Stomach smooth muscle (tissue), 2 donors: ENCODE data around the gene SORCS1.

ENCODE experiments used
- H3K27ac ChIP-seq: one replicate; pipeline ENCODE4 v1.7.0; 2013; ENCODE audit warnings: mild to moderate bottlenecking, low read length, inconsistent platforms
- H3K27me3 ChIP-seq, 2 donors: one replicate each; pipeline ENCODE4 v1.7.0; 2013; ENCODE audit warnings: low read length in 2 of 2; ENCODE audit not compliant: insufficient read depth in 2 of 2, control insufficient read depth in 1 of 2
- H3K36me3 ChIP-seq, 2 donors: one replicate each; pipeline ENCODE4 v1.7.0; 2013; ENCODE audit warnings: low read length in 2 of 2; ENCODE audit not compliant: control insufficient read depth in 2 of 2, insufficient read depth in 2 of 2
- H3K4me1 ChIP-seq: one replicate; pipeline ENCODE4 v1.7.0; 2013; ENCODE audit warnings: low read length; ENCODE audit not compliant: control insufficient read depth, insufficient read depth
- H3K4me3 ChIP-seq, 2 donors: one replicate each; pipeline ENCODE4 v1.7.0; 2013; ENCODE audit warnings: low read length in 2 of 2
- H3K9ac ChIP-seq, 2 donors: one replicate each; pipeline ENCODE4 v1.7.0; 2013; ENCODE audit warnings: low read length in 2 of 2, mild to moderate bottlenecking in 1 of 2
- H3K9me3 ChIP-seq, 2 donors: one replicate each; pipeline ENCODE4 v1.7.0; 2013; ENCODE audit warnings: low read length in 2 of 2; ENCODE audit not compliant: control insufficient read depth in 2 of 2
- donor health status: healthy.
- donor health status: Pancreatic carcinoma.

Gene SORCS1

DNA sequence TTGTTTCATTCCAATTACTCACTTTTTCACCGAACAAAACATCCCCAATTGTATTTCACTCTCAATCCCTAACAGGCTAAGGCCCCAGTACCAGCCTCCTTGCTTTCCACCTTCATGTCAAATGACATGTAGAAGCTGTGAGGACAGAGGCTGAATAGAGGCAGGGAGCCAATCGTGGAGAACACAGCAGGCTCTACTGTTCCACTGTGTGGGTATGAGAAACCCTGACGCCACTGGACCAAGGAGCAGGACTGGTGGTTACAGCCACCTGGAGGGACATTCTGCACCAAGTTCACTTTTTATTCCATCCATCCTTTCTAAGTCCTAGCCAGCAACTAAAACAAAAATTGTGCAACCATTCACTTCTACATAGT is 502.8 kb downstream of the SORCS1 start:
- no peak overlapping the region for H3K9ac ChIP-seq
- H3K36me3 ChIP-seq, result no peaks in the 10 kb centered on the region
- H3K4me3 ChIP-seq, result no peak overlapping the region
- no peaks in the 10 kb centered on the region for H3K9me3 ChIP-seq
- no peak overlapping the region for H3K27ac ChIP-seq
- no peaks in the 10 kb centered on the region for H3K4me1 ChIP-seq
- H3K27me3 ChIP-seq, result no peaks in the 10 kb centered on the region

DNA sequence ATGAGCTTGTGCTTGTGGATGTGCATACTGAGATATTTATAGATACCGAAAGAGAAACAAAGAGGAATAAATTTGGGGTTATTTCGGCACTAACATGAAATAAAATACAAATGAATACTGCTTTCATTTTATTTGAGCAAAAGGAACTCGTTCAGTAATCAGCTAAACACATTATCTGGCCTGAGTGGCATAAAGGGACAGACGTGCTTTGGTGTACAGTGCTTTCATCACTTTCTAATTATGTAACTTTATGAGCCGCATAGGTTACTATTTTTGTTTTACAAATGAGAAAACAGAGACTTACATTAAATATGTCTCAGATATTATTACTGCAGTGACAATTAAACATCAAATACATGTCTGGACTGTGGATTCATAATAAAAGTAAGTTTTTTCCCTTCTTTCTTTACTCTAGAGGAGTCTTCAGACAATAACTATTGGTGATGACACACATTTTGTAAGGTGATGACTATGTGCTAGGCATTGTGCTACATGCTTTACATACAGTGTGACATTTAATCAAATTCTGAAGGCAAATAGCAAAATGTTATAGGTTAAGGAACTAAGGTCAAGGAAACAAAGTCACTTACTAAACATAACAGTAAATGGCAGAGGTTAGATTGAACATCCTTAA is 503.3 kb downstream of the SORCS1 start:
- Histone ChIP-seq H3K9me3 (no peaks in the 10 kb centered on the region), H3K4me1 (no peaks in the 10 kb centered on the region), H3K4me3 (no peak overlapping the region), H3K27ac (no peak overlapping the region), H3K27me3 (no peaks in the 10 kb centered on the region), H3K36me3 (no peaks in the 10 kb centered on the region), H3K9ac (no peak overlapping the region)

GRCh38 chr10:106660550-106660949 is 504.0 kb downstream of the SORCS1 start:
- H3K4me3 ChIP-seq, result no peak overlapping the region
- H3K4me1 ChIP-seq, result no peaks in the 10 kb centered on the region
- no peaks in the 10 kb centered on the region for H3K27me3 ChIP-seq
- no peaks in the 10 kb centered on the region for H3K36me3 ChIP-seq
- H3K9ac ChIP-seq, result no peak overlapping the region
- no peak overlapping the region for H3K27ac ChIP-seq
- H3K9me3 ChIP-seq, result no peaks in the 10 kb centered on the region

- no peak overlapping the region for H3K4me3 ChIP-seq
- no peaks in the 10 kb centered on the region for H3K4me1 ChIP-seq
- H3K36me3 ChIP-seq, result no peaks in the 10 kb centered on the region
- no peak overlapping the region for H3K27ac ChIP-seq
- H3K27me3 ChIP-seq, result no peaks in the 10 kb centered on the region
- H3K9me3 ChIP-seq, result no peaks in the 10 kb centered on the region
- no peak overlapping the region for H3K9ac ChIP-seq
Measured at GRCh38 chr10:106655636-106656035, 508.9 kb downstream of the SORCS1 start.

DNA sequence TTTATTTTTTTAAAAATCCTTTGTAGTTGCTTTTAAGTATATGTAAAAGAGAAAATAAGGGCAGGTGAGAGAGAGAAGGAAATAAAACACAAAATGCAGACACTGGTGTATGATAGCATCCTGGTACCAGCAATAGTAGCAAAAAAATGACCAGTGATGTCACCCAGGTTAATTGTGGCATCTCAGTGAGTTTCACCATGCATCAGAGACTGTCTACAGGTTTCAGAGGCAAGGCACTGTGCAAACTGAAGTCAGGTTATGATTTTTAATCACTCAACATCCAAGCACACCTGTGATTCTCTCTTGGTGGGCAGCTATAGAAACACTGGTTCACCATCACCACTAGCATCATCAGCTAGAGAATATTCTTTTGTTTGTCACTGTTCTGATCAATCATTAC is 509.3 kb downstream of the SORCS1 start:
- no peaks in the 10 kb centered on the region for H3K9me3 ChIP-seq
- no peak overlapping the region for H3K27ac ChIP-seq
- H3K27me3 ChIP-seq, result no peaks in the 10 kb centered on the region
- no peaks in the 10 kb centered on the region for H3K4me1 ChIP-seq
- H3K4me3 ChIP-seq, result no peak overlapping the region
- H3K36me3 ChIP-seq, result no peaks in the 10 kb centered on the region
- H3K9ac ChIP-seq, result no peak overlapping the region

- no peak overlapping the region for H3K4me3 ChIP-seq
- H3K9ac ChIP-seq, result no peak overlapping the region
- no peaks in the 10 kb centered on the region for H3K36me3 ChIP-seq
- no peaks in the 10 kb centered on the region for H3K4me1 ChIP-seq
- no peaks in the 10 kb centered on the region for H3K27me3 ChIP-seq
- H3K27ac ChIP-seq, result no peak overlapping the region
- H3K9me3 ChIP-seq, result no peaks in the 10 kb centered on the region
Measured at GRCh38 chr10:106652279-106652678, 512.2 kb downstream of the SORCS1 start.

- Histone ChIP-seq H3K4me3 (no peak overlapping the region), H3K9ac (no peak overlapping the region), H3K9me3 (no peaks in the 10 kb centered on the region), H3K27ac (no peak overlapping the region), H3K4me1 (no peaks in the 10 kb centered on the region), H3K27me3 (no peaks in the 10 kb centered on the region), H3K36me3 (no peaks in the 10 kb centered on the region)
Measured at GRCh38 chr10:106648534-106649481, 515.7 kb downstream of the SORCS1 start.

- no peak overlapping the region for H3K4me3 ChIP-seq
- H3K4me1 ChIP-seq, result no peaks in the 10 kb centered on the region
- no peak overlapping the region for H3K27ac ChIP-seq
- no peaks in the 10 kb centered on the region for H3K36me3 ChIP-seq
- no peaks in the 10 kb centered on the region for H3K27me3 ChIP-seq
- no peaks in the 10 kb centered on the region for H3K9me3 ChIP-seq
- H3K9ac ChIP-seq, result no peak overlapping the region
Measured at GRCh38 chr10:106643473-106643872, 521.0 kb downstream of the SORCS1 start.

DNA sequence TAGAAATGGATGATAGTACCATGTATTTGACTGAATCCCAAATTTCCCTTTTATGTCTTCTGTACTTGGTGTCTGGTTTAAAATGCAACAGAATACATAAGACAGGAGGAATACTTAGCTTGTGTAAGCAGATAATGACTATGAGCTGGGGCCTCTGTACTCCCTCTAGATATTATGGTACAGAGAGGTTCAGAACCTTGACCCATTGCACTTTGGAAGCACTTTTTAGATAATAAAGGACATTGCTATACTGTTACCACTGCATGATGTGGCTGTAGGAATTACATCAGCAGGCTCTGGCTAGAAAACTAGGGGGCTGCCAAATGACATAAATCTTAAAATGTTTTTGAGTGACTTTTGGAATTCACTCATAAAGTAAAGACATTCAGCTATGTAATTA is 526.6 kb downstream of the SORCS1 start:
- Histone ChIP-seq H3K9me3 (no peaks in the 10 kb centered on the region), H3K27me3 (no peaks in the 10 kb centered on the region), H3K4me1 (no peaks in the 10 kb centered on the region), H3K9ac (no peak overlapping the region), H3K36me3 (no peaks in the 10 kb centered on the region), H3K4me3 (no peak overlapping the region), H3K27ac (no peak overlapping the region)

DNA sequence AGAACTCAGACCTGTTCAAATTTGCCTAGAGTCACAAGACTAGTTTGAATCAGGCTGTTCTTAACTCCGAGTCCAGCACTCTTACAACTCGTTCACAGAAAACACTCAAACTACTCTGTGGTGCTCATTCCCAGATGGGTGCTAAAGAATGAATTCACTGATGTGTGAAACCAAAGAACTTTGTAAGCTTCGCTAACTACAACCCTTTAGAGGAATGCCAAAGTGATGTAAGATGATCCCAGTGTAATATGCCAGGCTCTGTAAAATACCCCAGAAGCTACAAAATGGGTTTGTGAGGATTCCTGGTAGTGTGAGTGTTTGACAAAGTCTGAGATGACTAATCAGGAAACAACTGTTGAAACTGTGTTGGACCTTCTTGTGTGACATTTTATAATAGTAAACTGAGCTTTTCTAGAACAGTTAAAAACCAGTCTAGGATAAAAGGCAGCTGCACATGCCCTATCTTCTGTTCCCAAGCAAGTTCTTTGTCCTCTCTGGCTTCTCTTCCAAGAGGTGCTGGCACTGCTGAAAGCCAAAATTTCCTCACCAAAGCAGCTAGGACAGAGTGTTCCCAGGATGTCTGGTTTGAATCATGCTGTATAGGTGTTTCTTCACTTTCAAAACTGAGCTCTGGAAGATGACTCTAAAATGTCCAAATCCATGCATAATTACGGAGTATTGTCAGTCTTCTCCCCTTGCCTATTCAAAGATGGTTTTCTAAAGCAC is 527.6 kb downstream of the SORCS1 start:
- Histone ChIP-seq H3K4me3 (no peak overlapping the region), H3K9ac (no peak overlapping the region), H3K4me1 (no peaks in the 10 kb centered on the region), H3K9me3 (no peaks in the 10 kb centered on the region), H3K27me3 (no peaks in the 10 kb centered on the region), H3K36me3 (no peaks in the 10 kb centered on the region), H3K27ac (no peak overlapping the region)
